ENCODE results near the gene OAS2.

The OAS2 gene

DNA sequence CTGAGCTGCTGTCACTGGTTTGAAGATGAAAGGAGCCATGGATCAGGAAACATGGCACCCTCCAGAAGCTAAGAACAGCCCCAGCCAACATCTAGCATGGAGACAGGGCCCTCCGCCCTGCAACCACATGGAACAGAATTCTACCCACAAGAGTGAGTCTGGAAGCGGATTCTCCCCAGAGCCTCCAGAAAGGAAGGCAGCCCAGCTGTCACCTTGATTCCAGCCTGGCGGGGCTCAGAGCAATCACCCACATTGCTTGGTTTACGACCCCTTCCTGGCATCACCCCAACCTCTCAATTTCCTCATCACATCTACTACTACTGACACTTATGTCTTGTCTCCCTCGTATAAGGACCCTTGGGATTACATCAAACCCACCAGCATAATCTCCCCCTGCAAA, 38.5 kb downstream of the OAS2 start:
- DNase-seq (ENCODE audit: low read depth in 2 of 2) = no peak

GRCh38 chr12:113019025-113019424, 40.7 kb downstream of the OAS2 start:
- DNase-seq (ENCODE audit: low read depth in 2 of 2) = no peak

GRCh38 chr12:113021500-113021899, 43.2 kb downstream of the OAS2 start:
- DNase-seq (ENCODE audit: low read depth in 2 of 2) = no peak

GRCh38 chr12:113022563-113023297, 44.4 kb downstream of the OAS2 start:
- no peak for DNase-seq (ENCODE audit: low read depth in 2 of 2)

DNA sequence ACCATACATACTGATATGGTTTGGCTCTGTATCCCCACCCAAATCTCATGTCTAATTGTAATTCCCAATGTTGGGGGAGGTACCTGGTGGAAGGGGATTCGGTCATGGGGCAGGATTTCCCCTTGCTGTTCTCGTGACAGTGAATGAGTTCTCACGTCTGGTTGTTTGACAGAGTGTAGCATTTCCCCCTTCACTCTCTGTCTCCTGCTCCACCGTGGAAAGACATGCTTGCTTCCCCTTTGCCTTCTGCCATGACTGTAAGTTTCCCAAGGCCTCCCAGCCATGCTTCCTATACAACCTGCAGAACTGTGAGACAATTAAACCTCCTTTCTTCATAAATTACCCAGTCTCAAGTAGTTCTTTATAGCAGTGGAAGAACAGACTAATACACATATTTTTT, 49.4 kb downstream of the OAS2 start:
- DNase-seq (ENCODE audit: low read depth in 2 of 2) = no peak

DNA sequence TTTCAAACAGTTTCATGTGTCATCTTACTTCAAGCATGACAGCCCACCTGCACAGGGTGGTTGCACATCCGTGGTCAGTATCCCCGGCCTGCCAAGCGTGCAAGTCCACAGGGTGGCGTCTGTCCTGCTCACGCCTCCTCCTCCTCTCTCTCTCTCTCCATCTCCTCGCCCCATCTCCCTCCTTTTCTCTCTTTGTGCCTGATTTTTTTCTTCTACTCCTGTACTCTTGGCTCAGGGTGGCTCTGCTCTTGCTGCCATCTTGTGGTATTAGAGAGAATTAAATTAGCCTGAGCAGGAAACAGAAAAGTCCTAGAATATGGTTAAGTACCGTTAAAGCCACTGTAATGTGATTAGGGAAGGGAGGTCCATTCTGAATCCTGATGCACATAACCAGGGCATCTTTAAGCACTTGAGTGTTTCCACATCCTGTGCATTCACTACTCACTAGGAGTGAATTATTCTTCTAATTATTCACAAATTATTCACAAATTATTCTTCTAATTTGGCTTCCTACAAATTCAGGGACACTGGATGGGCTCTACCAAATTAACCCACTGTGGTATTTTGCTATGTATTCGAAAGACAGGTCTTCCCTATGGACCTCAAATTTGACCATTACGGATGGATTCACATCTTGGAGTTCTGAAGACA, 52.7 kb downstream of the OAS2 start:
- no peak for DNase-seq (ENCODE audit: low read depth in 2 of 2)

DNA sequence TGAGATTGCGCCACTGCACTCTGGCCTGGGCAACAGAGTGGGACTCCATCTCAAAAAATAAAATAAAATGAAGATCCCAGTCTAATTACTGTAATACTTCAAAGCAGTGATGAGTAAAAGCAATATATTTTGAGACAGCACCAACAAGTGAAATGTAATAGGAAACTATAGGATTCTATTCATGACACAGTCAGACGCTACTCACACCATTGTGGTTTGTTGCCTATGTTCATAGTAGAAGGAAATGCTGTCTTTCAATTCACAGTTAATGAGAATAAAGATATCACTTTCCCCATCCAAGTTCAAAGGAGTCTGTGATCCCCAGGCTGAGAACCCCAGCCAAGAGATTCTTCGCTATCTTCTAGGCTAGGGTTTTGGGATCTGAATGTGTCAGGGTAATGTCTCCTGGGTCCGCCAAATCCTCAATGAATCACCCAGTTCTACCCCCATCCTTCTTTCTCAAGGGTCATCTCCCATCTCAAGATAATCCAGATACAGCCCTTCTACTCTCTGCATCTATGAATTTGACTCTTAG, 61.7 kb downstream of the OAS2 start:
- DNase-seq (ENCODE audit: low read depth in 2 of 2) = no peak

DNA sequence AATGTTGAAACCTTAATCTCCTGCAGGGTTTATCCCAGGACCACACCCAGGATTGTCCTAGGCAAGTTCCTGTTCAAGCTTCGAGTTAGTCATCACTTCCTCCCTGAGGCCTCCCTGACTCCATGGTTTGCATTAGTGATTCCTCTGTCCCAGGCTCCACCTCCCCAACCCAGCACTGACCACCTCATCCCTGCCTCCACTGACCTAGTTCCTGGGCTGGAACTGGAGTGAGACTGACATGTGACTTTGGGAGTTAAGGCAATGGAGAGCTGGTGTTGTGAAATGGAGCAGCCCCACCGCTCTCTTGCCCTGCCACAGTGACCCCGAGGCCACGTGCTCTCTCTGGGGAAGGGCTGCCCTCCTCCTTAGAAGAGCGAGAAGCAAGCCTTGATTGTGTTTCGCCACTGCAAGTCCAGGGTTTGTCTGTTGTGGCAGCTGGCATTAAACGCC, 62.4 kb downstream of the OAS2 start:
- DNase-seq (ENCODE audit: low read depth in 2 of 2) = no peak

- no peak for DNase-seq (ENCODE audit: low read depth in 2 of 2)
These were observed 63.2 kb downstream of the OAS2 start for GRCh38 chr12:113041560-113041959.

DNA sequence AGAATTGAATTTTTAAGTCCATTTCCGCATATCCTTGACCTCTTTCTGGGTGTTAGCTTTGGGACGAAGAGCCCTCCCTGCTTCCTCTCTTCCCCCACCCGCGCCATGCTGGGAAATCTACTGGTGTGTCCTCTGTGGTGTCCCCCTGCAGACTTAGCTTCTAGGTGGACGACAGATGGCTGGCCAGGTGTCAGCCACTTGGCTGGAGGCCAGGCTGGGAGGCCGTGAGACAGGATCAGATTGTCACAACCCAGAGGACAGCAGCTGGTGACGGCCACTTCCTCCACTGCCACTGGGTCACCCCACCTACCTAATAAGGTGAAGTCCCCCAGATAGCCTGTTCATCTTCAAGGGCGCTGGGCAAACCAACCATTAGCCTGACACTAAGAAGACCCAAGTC, 64.9 kb downstream of the OAS2 start:
- DNase-seq (ENCODE audit: low read depth in 2 of 2) = no peak

GRCh38 chr12:113044516-113044915, 66.2 kb downstream of the OAS2 start:
- no peak for DNase-seq (ENCODE audit: low read depth in 2 of 2)

GRCh38 chr12:113048716-113049127, 70.4 kb downstream of the OAS2 start:
- DNase-seq (ENCODE audit: low read depth in 2 of 2) = peak; percentile 27 to 33

- no peak for DNase-seq (ENCODE audit: low read depth in 2 of 2)
These were observed 71.8 kb downstream of the OAS2 start for GRCh38 chr12:113049976-113050742.

DNA sequence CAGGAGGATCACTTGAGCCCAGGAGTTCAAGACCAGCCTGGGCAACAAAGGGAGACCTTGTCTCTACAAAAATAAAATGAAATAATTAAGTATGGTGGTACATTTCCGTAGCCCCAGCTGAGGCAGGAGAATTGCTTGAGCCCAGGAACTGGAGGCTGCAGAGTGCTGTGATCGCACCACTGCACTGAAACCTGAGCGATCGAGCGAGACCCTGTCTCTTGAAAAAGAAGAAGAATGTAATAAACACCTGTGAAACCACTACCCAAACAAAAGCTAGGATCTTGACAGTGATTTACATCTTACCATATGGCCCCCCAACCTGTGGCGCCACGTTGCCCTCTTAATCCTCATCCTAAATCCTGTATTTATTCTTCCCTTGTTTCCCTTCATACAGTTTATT, 72.5 kb downstream of the OAS2 start:
- no peak for DNase-seq (ENCODE audit: low read depth in 2 of 2)

GRCh38 chr12:113051759-113052158, 73.4 kb downstream of the OAS2 start:
- DNase-seq (ENCODE audit: low read depth in 2 of 2) = no peak

- DNase-seq (ENCODE audit: low read depth in 2 of 2) = no peak
These were observed 74.0 kb downstream of the OAS2 start for GRCh38 chr12:113052326-113052725.

DNA sequence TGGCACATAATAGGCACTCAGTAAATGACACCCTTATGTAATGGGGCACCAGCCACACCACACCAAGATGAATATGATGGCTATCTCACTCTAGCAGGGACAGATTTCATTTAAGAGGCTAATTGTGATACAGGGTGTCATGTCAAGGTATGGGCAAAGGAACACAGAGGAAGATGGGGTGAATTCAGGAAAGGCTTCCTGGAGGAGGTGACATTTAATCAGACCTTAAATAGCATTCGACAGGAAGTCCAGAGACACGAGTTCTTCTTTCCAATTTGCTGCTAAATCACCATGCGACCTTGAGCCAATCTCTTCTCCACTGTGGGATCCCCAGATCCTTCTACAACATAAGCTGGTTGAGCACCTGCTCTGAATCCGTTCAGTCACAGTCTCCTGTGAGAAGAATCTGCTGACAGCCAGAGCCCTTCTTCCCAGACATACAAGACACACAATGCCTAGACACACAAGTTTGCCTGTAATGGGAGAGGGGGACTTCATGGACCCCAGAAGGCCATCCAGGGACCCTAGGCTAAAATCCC, 76.7 kb downstream of the OAS2 start:
- DNase-seq (ENCODE audit: low read depth in 2 of 2) = no peak

DNA sequence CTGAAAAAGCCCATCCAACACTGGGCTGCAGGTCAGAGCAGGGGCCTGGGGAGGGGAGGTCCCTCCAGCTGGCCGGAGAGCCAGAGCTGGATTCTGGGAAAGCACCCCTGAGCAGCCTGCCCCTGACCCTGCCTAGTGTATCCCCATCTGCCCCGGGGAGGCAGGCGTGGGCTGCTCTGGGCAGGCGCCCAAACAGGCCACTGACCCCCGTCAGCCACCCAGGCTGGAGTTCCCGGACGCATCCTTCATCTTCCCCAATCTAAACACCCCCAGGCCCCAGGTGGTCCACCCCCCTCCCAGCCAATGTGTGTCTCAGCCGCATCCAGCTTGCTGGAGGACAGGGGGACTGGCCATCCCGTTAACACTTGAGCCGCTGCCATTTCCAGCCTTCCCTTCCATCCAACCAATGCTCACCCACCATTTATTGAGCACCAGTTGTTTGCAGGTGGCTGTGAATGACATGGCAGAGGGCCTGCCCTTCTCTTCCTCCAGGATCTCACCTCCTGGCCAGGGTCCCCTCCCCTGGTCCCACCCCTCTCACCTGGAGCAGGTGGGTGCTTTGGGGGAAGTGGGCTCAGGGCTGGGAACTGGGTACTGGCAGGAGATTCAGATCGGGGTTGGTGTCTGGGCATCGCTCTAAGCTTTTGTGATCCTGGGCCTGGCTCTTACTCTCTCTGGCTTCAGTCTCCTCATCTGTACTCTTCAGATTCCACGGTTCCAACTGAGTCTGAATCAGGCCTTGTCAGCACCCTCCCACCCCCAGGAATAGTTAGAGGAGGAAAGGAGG, 77.5 kb downstream of the OAS2 start:
- DNase-seq (ENCODE audit: low read depth in 2 of 2) = no peak

DNA sequence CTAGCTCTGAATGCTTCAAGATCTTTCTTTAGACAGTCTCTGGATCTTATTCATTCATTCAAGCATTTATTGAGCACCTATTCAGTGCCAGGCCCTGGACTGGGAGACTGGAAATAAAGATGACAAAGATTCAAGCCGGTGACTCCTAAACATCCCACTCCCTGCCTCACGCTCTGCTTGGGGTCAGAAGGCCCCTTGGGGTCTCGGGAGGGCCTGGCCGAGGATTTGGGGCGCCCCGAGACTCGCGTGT, 78.0 kb downstream of the OAS2 start:
- DNase-seq (ENCODE audit: low read depth in 2 of 2) = no peak

GRCh38 chr12:113056631-113057488, 78.5 kb downstream of the OAS2 start, which contains the start of gene DTX1:
Gene DTX1, plus strand, starts transcription at chr12:113056730. Its CDS starts 1,463 bp downstream, at chr12:113058193.
- no peak for DNase-seq (ENCODE audit: low read depth in 2 of 2)
